Adipocyte (in vitro differentiated cells): ENCODE measurements around the gene KCNJ10.

ENCODE experiments used
- DNase-seq: peaks from one replicate; pipeline ENCODE4 v3.0.0-alpha.2; 2015; ENCODE audit warnings: low read depth
- H3K27me3 ChIP-seq: replicated peaks from 2 replicates; pipeline ENCODE4 v1.7.0; 2013; ENCODE audit warnings: mild to moderate bottlenecking, low read length, moderate library complexity; ENCODE audit not compliant: control insufficient read depth, insufficient read depth
- H3K36me3 ChIP-seq: 2 replicates; pipeline ENCODE4 v1.7.0; 2013; ENCODE audit warnings: low read length, mild to moderate bottlenecking, moderate library complexity; ENCODE audit not compliant: control insufficient read depth, insufficient read depth, severe bottlenecking
- H3K4me1 ChIP-seq: 2 replicates; pipeline ENCODE4 v1.7.0; 2013; ENCODE audit warnings: mild to moderate bottlenecking, low read length, moderate library complexity; ENCODE audit not compliant: control insufficient read depth, insufficient read depth
- H3K4me3 ChIP-seq: 2 replicates; pipeline ENCODE4 v1.7.0; 2013; ENCODE audit warnings: mild to moderate bottlenecking, low read length, moderate library complexity
- H3K9ac ChIP-seq: 2 replicates; pipeline ENCODE4 v1.7.0; 2013; ENCODE audit warnings: mild to moderate bottlenecking, low read length, moderate library complexity
- H3K9me3 ChIP-seq: 2 replicates; pipeline ENCODE4 v1.7.0; 2013; ENCODE audit warnings: mild to moderate bottlenecking, low read length, moderate library complexity; ENCODE audit not compliant: control insufficient read depth

The KCNJ10 gene

GRCh38 chr1:160068225-160068624 is 1.7 kb downstream of the KCNJ10 start:
- DNase-seq = no peak
- peaks cover 4% of the 10 kb centered on the region for H3K4me1 ChIP-seq
- no peaks in the 10 kb centered on the region for H3K36me3 ChIP-seq
- no peaks in the 10 kb centered on the region for H3K9me3 ChIP-seq
- no peak overlapping the region for H3K4me3 ChIP-seq
- no peak overlapping the region for H3K9ac ChIP-seq
- H3K27me3 ChIP-seq = peaks cover 31% of the 10 kb centered on the region

- Histone ChIP-seq H3K9me3 (no peaks in the 10 kb centered on the region), H3K9ac (no peak overlapping the region), H3K27me3 (peaks cover 39% of the 10 kb centered on the region), H3K4me1 (peaks cover 4% of the 10 kb centered on the region), H3K36me3 (no peaks in the 10 kb centered on the region), H3K4me3 (no peak overlapping the region)
- no peak for DNase-seq
These were observed 2.9 kb downstream of the KCNJ10 start for GRCh38 chr1:160066829-160067745.

GRCh38 chr1:160064746-160065145 is 5.2 kb downstream of the KCNJ10 start:
- Histone ChIP-seq H3K4me1 (no peaks in the 10 kb centered on the region), H3K9ac (no peak overlapping the region), H3K36me3 (no peaks in the 10 kb centered on the region), H3K4me3 (no peak overlapping the region), H3K9me3 (no peaks in the 10 kb centered on the region), H3K27me3 (peaks cover 28% of the 10 kb centered on the region)
- no peak for DNase-seq

- H3K4me3 ChIP-seq = no peak overlapping the region
- H3K4me1 ChIP-seq = no peaks in the 10 kb centered on the region
- DNase-seq = peak; percentile 15
- peaks cover 29% of the 10 kb centered on the region for H3K27me3 ChIP-seq
- H3K36me3 ChIP-seq = no peaks in the 10 kb centered on the region
- no peak overlapping the region for H3K9ac ChIP-seq
- no peaks in the 10 kb centered on the region for H3K9me3 ChIP-seq
These were observed 5.8 kb downstream of the KCNJ10 start for GRCh38 chr1:160064164-160064563.

- H3K36me3 ChIP-seq = no peaks in the 10 kb centered on the region
These were observed 6.8 kb downstream of the KCNJ10 start for GRCh38 chr1:160063176-160063575.

GRCh38 chr1:160062230-160062532 is 7.8 kb downstream of the KCNJ10 start:
- H3K4me3 ChIP-seq = no peak overlapping the region
- peaks cover 31% of the 10 kb centered on the region for H3K27me3 ChIP-seq
- DNase-seq = no peak
- H3K4me1 ChIP-seq = no peaks in the 10 kb centered on the region
- H3K36me3 ChIP-seq = no peaks in the 10 kb centered on the region
- H3K9me3 ChIP-seq = no peaks in the 10 kb centered on the region
- no peak overlapping the region for H3K9ac ChIP-seq

More at GRCh38 chr1:160063176-160063575, 6.8 kb downstream of the KCNJ10 start:
- H3K4me3 ChIP-seq = no peak overlapping the region
- H3K9ac ChIP-seq = no peak overlapping the region
- no peaks in the 10 kb centered on the region for H3K9me3 ChIP-seq
- no peak for DNase-seq
- no peaks in the 10 kb centered on the region for H3K4me1 ChIP-seq
- peaks cover 24% of the 10 kb centered on the region for H3K27me3 ChIP-seq

- H3K27me3 ChIP-seq = peaks cover 37% of the 10 kb centered on the region
- no peaks in the 10 kb centered on the region for H3K9me3 ChIP-seq
- DNase-seq = no peak
These were observed 8.4 kb downstream of the KCNJ10 start for GRCh38 chr1:160061369-160062229.

GRCh38 chr1:160058087-160058486 is 11.9 kb downstream of the KCNJ10 start:
- Histone ChIP-seq H3K27me3 (peaks cover 63% of the 10 kb centered on the region), H3K36me3 (no peaks in the 10 kb centered on the region), H3K9ac (no peak overlapping the region)

More at GRCh38 chr1:160061369-160062229, 8.4 kb downstream of the KCNJ10 start:
- Histone ChIP-seq H3K9ac (no peak overlapping the region), H3K4me1 (no peaks in the 10 kb centered on the region), H3K4me3 (no peak overlapping the region), H3K36me3 (no peaks in the 10 kb centered on the region)

GRCh38 chr1:160056648-160057169 is 13.3 kb downstream of the KCNJ10 start:
- Histone ChIP-seq H3K4me1 (no peaks in the 10 kb centered on the region), H3K9ac (no peak overlapping the region), H3K36me3 (no peaks in the 10 kb centered on the region), H3K27me3 (peaks cover 66% of the 10 kb centered on the region), H3K4me3 (no peak overlapping the region), H3K9me3 (no peaks in the 10 kb centered on the region)
- no peak for DNase-seq

More at GRCh38 chr1:160058087-160058486, 11.9 kb downstream of the KCNJ10 start:
- DNase-seq = peak; percentile 23
- Histone ChIP-seq H3K9me3 (no peaks in the 10 kb centered on the region), H3K4me3 (no peak overlapping the region), H3K4me1 (no peaks in the 10 kb centered on the region)

- Histone ChIP-seq H3K4me3 (no peak overlapping the region), H3K9ac (no peak overlapping the region), H3K27me3 (peaks cover 56% of the 10 kb centered on the region), H3K4me1 (no peaks in the 10 kb centered on the region), H3K9me3 (no peaks in the 10 kb centered on the region), H3K36me3 (no peaks in the 10 kb centered on the region)
- DNase-seq = no peak
These were observed 16.2 kb downstream of the KCNJ10 start for GRCh38 chr1:160053548-160054365.
